Measurements from ENCODE around the gene PTGES3. TPM values are rescaled to one million over a fixed set of nuclear protein-coding genes. Genes with fewer than 3 reads are reported as not detected.
"Not testable (repeated sequence)": the region's sequence is repeated elsewhere in the genome, so short reads cannot be mapped to it uniquely, and the experiment has no call there.

The PTGES3 gene
- total RNA-seq, 4 donors from 2014 or later = 57.0 to 73.7 (median 62.3) TPM

DNA sequence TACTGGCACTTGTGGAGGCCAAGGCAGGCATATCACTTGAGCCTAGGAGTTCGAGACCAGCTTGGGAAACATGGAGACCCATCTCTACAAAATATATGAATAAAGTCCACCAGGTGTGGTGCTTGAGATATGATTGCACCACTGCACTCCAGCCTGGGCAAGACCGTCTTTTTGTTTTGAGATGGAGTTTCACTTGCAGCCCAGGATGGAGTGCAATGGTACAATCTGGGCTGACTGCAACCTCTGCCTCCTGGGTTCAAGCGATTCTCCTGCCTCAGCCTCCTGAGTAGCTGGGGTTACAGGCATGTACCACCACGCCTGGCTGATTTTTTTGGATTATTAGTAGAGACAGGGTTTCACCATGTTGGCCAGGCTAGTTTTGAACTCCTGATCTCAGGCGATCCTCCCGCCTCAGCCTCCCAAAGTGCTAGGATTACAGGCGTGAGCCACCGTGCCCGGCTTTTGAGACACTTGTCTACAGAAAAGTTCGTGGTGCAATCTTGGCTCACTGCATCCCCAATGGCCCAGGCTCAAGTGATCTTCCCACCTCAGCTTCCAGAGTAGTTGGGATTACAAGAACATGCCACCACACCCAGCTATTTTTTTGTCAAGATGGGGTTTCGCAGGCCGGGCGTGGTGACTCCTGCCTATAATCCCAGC, 26.0 kb downstream of the PTGES3 start:
- no peak for TF ChIP-seq POLR2A (IDR thresholded peaks at IDR 0.05)
- TF ChIP-seq, protein P1, sequence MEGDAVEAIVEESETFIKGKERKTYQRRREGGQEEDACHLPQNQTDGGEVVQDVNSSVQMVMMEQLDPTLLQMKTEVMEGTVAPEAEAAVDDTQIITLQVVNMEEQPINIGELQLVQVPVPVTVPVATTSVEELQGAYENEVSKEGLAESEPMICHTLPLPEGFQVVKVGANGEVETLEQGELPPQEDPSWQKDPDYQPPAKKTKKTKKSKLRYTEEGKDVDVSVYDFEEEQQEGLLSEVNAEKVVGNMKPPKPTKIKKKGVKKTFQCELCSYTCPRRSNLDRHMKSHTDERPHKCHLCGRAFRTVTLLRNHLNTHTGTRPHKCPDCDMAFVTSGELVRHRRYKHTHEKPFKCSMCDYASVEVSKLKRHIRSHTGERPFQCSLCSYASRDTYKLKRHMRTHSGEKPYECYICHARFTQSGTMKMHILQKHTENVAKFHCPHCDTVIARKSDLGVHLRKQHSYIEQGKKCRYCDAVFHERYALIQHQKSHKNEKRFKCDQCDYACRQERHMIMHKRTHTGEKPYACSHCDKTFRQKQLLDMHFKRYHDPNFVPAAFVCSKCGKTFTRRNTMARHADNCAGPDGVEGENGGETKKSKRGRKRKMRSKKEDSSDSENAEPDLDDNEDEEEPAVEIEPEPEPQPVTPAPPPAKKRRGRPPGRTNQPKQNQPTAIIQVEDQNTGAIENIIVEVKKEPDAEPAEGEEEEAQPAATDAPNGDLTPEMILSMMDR (IDR thresholded peaks at IDR 0.05) = no peak
- DNase-seq (ENCODE audit: low spot score in 2 of 2) = no peak
- H3K4me3 ChIP-seq (ENCODE audit: low read depth, poor library complexity, severe bottlenecking) = no peak overlapping the region
- WGBS, 2 donors = 89 to 93% methylated on average over 13 of the region's 13 CpGs
- intact Hi-C loops (cut with DNase I; ENCODE audit: low total_unique reads) = no loop called here

DNA sequence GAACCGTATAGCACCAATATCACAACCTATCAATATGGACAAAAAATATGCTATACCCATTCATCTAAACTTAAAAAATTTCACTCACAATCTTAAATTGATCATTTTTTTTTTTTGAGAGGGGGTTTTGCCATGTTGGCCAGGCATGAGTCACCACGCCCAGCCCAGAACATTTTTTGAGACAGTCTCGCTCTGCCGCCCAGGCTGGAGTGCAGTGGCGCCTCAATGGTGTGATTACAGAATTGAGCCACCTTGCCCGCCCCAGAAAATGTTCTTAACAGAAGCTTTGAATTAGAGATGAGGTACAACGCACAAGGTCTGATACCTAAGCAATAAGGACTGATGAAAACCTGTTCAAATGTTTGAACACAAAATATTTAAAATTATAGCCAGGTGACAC, 26.5 kb downstream of the PTGES3 start:
- intact Hi-C loops (cut with DNase I; ENCODE audit: low total_unique reads) = no loop called here
- no peak for TF ChIP-seq POLR2A (IDR thresholded peaks at IDR 0.05)
- TF ChIP-seq, protein P1 (IDR thresholded peaks at IDR 0.05) = no peak
- WGBS, 2 donors = 87% methylated on average over 7 of the region's 7 CpGs

DNA sequence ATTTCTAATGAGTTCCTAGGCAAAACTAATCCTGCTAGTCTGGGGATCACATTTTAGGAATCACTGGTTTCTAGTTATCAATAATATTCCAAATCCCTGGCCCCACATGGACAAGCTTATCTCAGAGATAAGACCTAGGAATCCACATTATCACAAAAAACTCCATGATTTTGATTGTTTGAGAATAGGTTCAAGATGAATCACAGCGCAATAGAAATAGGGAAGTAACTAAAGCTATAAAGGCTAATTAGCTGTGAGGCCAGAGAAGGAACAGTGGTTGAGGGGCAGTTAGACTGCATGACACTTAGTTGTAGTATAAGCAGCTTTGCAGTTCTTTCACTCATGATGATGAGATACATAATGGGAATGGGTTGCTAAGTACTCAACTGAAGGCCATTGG, 29.2 kb downstream of the PTGES3 start:
- intact Hi-C loops (cut with DNase I; ENCODE audit: low total_unique reads) = no loop called here
- TF ChIP-seq POLR2A (IDR thresholded peaks at IDR 0.05) = no peak
- TF ChIP-seq, protein P1 (IDR thresholded peaks at IDR 0.05) = no peak
- WGBS, 2 donors = 93 to 95% methylated on average over 1 of the region's 1 CpG
- H3K4me3 ChIP-seq (ENCODE audit: low read depth, poor library complexity, severe bottlenecking) = no peak overlapping the region
- DNase-seq (ENCODE audit: low spot score in 2 of 2) = no peak

More for the DNA sequence above, 26.5 kb downstream of the PTGES3 start:
- H3K4me3 ChIP-seq (ENCODE audit: low read depth, poor library complexity, severe bottlenecking) = no peak overlapping the region
- peak in 1 of 2 donors; percentile 45 for DNase-seq (ENCODE audit: low spot score in 2 of 2)

DNA sequence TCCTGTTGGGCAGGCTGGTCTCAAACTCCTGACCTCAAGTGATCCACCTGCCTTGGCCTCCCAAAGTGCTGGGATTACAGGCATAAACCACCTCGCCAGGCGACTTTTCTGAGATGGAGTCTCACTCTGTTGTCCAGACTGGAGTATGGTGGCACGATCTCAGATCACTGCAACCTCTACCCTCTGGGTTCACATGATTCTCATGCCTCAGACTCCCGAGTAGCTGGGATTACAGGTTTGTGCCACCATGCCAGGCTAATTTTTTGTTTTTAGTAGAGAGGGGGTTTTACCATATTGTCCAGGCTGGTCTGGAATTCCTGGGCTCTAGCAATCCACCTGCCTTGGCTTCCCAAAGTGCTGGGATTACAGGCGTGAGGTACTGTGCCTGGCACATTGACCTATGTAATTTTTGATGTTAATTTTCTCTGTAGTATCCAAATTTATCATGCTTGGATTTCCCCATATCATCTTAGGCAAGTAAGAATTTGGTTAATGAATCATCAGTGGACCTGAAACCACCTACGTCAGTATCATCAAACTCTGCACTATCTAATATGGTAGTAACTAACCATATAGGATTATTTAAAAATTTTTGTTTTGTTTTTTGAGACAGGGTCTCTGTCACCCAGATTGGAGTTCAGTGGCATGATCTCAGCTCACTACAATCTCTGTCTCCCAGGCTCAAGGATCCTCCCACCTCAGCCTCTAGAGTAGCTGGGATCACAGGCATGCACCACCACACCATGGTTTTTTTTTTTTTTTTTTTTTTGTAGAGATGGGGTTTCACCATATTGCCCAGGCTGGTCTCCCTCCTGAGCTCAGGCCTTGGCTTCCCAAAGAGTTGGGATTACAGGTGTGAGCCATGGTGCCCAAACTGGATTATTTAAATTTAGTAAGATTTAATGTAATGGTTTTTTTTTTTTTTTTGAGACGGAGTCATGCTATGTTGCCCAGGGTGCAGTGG, 30.4 kb downstream of the PTGES3 start:
- DNase-seq (ENCODE audit: low spot score in 2 of 2) = peak in 1 of 2 donors; percentile 49
- intact Hi-C loops (cut with DNase I; ENCODE audit: low total_unique reads) = no loop called here
- H3K4me3 ChIP-seq (ENCODE audit: low read depth, poor library complexity, severe bottlenecking) = no peak overlapping the region
- WGBS, 2 donors = 77 to 84% methylated on average over 7 of the region's 7 CpGs
- TF ChIP-seq, protein P1 (IDR thresholded peaks at IDR 0.05) = no peak
- TF ChIP-seq POLR2A (IDR thresholded peaks at IDR 0.05) = no peak

DNA sequence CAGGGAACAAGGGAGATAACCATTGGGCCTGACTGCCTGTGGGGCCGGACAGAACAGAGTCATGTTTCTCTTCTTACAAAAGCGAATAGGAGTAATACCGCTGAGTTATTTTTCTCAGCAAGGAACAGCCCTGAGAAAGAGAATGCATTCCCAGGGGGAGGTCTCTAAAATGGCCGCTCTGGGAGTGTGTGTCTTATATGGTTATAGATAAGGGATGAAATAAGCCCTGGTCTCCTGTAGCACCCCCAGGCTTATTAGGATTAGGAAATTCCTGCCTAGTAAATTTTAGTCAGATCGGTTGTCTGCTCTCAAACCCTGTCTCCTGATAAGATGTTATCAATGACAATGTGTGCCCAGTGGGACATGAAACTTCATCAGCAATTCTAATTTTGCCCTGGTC, 34.3 kb downstream of the PTGES3 start:
- DNase-seq (ENCODE audit: low spot score in 2 of 2); H3K4me3 ChIP-seq (ENCODE audit: low read depth, poor library complexity, severe bottlenecking); intact Hi-C loops (cut with DNase I; ENCODE audit: low total_unique reads): not testable (repeated sequence)
- 88 to 89% methylated on average over 5 of the region's 5 CpGs for WGBS, 2 donors

DNA sequence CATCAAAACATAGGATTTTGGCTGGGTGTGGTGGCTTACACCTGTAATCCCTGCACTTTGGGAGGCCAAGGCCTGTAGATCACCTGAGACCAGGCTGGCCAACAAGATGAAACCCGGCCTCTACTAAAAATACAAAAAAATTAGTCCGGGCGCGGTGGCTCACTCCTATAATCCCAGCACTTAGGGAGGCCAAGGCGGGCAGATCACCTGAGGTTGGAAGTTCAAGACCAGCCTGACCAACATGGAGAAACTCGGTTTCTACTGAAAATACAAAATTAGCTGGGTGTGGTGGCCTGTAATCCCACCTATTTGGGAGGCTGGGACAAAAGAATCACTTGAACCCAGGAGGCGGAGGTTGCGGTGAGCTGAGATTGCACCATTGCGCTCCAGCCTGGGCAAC, 40.1 kb downstream of the PTGES3 start:
- intact Hi-C loops (cut with DNase I; ENCODE audit: low total_unique reads) = loop anchor here (10.0 kb wide), 1 partner anchor 77 kb away; the partner anchor contains the start of gene NACA
- 82 to 93% methylated on average over 9 of the region's 9 CpGs for WGBS, 2 donors
- DNase-seq (ENCODE audit: low spot score in 2 of 2); H3K4me3 ChIP-seq (ENCODE audit: low read depth, poor library complexity, severe bottlenecking): not testable (repeated sequence)

Data from lower leg skin (tissue), 4 donors.